Stimulated activated CD8-positive, alpha-beta memory T cell treated with anti-CD3 and anti-CD28 coated beads, Interleukin-7, amount 100 ng/mL, for 1 hour (primary cell): ENCODE measurements around the gene POLK.

ENCODE experiments used
- DNase-seq, 2 donors: peaks; one replicate each; pipeline ENCODE4 v3.0.0-alpha.2; 2020; ENCODE audit warnings: low read depth in 2 of 2

Gene POLK

DNA sequence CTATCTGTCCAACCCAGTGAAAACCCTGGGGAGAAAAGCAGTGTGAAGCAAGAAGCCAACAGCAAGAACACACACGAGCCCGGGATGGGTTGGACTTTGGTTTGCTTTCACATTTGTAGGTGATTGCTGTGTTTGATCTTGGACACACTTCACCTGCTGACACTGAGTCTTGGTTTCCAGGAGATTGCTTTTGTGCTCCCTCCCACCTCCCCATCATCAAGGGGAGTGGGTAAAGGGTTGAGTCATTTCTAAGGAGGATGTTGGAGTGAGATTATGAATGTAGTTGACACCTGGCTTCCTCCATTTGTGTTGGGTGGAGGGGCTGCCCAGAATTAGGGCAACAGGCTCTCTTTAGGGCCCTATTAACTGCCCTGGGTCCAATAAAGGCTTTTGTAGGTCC lies 137.0 kb downstream of the POLK start:
- DNase-seq: no peak
